Stimulated activated CD8-positive, alpha-beta memory T cell treated with anti-CD3 and anti-CD28 coated beads, Interleukin-15, amount 100 ng/mL, for 24 hours (primary cell): Measurements from ENCODE around the gene PDE6H.

Experiments used
- DNase-seq: peaks from one replicate; pipeline ENCODE4 v3.0.0-alpha.2; 2020; ENCODE audit warnings: low read depth

The PDE6H gene

DNA sequence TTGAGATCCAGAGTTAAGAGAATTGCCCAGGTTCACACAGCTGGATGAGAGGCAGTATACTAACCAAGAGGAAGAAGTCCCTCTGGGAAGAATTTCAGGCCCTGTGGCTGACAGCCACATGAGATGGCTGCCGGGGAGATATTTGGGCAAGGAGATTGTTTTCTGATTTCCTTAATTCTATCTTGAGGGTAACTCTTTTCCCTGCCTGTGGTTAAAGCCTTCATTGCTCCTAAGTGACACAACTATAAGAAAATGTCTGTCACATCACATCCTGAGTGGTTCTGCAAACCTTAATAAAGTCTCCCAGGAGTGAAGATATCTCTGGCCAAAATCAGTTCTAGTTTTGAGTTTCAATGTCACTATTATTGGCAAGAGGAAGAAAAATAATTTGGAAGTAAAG is 21.0 kb upstream of the PDE6H start:
- no peak for DNase-seq

GRCh38 chr12:14952299-14952921 is 20.4 kb upstream of the PDE6H start:
- DNase-seq = no peak

GRCh38 chr12:14953752-14954151 is 19.1 kb upstream of the PDE6H start:
- DNase-seq = no peak

DNA sequence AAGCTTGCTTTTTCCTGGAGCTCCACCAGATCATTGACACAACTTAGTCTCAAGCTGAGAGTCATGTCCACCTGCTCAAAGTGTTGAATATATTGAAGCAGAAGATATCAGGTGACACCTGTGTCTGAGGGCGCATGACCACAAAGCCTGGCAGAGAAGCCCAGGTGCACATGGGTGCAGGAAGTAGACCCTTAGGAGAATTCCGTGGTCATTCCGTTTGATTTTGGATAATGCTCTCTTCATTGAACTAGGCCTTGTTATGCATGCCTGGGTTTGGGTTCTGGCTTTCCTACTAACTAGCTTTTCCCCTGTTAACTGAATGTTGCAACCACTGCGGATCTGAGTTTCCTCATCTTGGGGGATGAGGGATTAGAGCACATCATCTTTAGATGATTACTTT is 18.6 kb upstream of the PDE6H start:
- DNase-seq = no peak

- no peak for DNase-seq
Observed at GRCh38 chr12:14956024-14956891, 16.6 kb upstream of the PDE6H start.

DNA sequence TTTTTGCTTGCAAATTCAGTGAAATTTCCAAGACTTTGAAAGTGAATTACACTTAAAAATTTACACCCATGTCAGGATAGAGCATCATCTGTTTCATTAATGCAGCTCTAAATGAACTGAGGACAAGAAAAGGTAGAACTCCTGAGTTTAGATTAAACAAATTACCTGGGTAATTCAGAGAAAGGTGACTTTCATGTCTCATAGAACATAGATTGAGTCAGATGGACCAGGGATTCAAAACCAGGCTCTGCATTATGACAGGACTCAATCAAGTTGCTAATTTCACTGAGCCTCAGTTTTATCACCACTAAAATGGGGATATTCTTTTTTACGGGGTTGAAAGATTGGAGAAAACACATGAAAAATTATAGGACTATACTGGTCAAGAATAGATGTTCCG is 15.9 kb upstream of the PDE6H start:
- DNase-seq = no peak

DNA sequence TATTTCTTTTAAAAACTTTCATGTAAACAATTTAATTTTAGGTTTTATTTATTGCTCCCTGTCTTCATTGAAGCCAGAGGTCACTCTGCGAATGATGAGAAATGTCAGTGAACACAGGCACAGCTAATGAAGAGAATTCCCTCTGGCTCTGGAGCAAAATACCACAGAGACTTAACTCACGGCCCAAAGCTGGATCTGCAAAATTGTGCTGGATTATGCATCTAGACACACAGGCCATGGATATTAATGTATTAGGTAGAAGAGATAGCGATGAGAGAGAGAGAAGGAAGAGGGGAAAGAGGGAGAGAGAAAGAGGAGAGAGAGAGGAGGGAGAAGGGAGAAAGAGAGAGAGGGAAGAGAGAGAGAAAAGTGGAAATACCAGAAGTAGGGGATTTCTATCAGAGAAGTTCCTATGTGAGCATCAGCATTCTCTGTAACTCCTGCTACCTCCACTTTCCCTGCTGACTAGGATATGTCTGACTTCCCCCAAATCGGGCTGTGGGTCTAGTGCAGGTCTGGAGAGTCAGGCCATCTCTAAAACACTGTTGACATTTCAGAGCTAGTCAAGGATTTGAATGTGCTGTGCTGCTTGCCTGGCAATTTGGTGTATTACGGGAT is 15.2 kb upstream of the PDE6H start:
- no peak for DNase-seq

DNA sequence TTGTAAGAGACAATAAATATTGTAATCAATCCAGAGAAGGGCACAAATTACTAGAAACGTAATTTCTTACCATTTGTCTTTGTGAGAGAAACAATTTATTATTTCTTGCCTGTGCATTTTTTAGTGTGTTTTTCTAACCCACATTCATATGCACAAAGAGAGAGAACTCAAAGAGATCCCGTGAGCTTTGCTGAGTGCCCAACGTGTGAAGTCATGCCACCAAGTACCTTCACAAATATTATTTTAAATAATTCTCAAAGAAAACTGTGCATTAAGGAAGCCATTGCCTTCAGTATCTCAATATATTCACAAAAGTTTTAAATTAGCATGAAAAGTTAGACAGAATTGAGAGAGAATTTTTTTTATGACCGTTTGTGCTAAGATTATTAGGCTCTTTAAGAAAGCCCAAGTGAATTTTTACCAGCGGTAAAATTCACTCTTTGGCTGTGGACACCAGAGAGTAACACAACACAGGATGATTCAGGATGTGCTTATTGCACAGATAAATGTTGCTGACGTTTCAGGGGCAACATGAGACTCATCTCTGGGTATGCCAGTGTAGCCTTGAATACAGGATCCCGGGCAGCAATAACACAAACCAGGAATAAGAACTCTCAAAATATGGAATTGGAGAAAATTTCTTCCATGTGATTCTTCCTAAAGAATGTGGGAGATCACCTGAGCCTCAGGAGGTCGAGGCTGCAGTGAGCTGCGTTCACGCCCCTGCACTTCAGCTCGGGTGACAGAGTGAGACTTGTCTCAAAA is 14.3 kb upstream of the PDE6H start:
- DNase-seq = no peak

GRCh38 chr12:14959126-14959440 is 13.8 kb upstream of the PDE6H start:
- DNase-seq = no peak

DNA sequence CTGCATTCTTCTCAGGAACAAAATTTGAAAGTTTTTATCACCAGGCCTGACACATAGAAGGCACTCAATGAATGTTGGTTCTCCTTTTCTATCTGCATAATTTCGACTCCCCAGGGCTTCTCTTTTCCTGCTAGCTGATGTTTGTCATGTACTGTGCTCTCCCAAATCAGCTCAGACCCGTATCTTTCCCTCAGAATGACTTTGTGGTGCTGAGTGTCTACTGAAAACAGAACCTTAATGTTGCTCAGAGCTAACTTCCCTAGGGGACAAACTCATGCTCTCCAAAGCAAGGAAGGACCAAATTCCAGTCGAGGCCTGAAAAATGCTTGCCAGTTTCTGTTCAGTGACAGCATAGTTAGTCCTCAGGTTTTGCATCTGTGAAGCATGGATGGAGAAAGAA is 13.4 kb upstream of the PDE6H start:
- no peak for DNase-seq

- no peak for DNase-seq
Observed at GRCh38 chr12:14959916-14960496, 12.8 kb upstream of the PDE6H start.

DNA sequence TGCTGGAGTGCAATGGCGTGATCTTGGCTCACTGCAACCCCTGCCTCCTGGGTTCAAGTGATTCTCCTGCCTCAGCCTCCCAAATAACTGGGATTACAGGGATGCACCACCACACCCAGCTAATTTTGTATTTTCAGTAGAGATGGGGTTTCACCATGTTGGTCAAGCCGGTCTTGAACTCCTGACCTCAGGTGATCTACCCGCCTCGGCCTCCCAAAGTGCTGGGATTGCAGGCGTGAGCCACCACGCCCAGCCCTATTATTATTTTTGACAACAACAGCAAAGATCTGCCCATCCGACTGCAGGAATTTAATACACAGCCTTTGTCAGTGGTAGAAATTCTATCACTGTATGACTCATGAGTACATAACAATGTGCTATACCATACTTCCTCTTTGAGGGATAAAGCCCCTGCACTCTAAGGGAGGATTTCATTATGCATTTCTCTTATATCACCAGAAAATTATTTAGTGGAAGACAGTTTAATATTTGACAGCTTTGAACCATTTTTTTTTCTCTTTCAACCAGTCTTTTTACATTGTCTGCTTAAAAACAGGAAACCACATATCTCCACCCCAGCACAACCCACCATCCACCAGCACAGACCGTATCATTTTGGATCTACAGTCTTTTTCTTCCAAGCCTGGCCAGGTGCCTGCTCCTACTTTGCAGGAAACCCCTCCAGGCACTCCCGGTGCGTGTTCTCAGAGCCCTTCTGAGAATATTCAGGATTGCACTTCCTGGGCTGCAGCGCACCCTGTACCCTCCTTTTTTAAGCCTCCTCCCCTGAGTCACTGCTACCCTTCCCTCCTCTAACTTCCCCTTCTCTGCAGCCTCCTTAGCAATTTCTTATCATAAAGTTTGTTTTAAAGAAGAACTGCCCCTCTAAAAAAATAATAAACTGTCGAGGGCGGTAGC is 12.0 kb upstream of the PDE6H start:
- DNase-seq = no peak

DNA sequence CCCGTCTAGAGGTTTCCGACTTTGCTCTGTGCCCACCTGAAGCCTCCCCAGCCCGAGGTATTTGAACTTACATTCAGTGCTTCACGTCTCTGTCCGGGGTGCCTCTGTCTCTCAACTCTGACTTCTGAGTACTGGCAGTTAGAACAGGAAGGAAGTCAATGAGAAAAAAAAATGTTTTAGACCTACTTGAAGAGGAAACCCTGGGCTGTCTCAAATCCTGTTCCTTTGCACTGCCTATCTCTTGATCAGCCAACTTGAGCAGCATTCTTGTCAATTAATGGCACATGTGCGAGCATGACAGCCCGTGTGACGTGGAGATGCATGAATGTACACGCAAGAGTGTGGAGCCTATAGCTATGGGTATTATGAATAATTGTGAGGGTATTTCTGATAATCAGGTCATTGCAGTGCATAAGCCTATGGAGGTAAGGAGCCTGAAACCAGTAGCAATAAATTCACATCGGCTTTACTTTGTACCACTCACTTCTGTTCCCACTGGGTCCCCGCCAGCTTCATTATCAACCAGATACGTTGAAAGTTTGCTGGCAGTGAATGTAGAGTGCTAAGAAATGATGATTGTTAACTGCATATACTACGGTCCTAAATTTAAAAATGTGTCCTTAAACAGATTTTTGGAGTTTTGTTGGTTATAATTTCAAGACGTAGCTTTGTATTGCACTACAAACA is 11.2 kb upstream of the PDE6H start, which contains the start of gene ARHGDIB:
Gene ARHGDIB, minus strand, starts transcription at position 136 of the 687 bp plus-strand sequence. CDS start 10,889 bp downstream, outside the sequence.
- no peak for DNase-seq

DNA sequence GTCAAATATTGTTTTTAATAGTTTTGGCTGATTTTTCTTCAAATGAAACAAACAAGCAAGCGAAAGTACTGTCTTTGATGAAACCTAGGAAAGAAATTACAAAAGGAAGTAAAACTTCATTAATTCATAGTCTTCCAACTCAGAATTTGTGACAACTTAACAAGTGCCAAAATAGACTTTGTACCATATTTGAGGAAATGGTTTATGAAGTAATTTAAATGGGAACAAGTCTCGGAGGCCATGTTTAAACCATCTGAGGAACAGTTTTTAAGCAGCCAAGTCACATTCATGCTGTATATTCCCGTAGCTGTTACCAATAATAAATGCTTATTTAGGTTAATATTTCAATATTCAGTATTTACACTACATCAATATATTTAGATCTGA is 10.7 kb upstream of the PDE6H start:
- no peak for DNase-seq

- no peak for DNase-seq
Observed at GRCh38 chr12:14962797-14963196, 10.0 kb upstream of the PDE6H start.

GRCh38 chr12:14963520-14963919 is 9.3 kb upstream of the PDE6H start:
- DNase-seq = no peak

GRCh38 chr12:14964406-14964805 is 8.4 kb upstream of the PDE6H start:
- DNase-seq = no peak

DNA sequence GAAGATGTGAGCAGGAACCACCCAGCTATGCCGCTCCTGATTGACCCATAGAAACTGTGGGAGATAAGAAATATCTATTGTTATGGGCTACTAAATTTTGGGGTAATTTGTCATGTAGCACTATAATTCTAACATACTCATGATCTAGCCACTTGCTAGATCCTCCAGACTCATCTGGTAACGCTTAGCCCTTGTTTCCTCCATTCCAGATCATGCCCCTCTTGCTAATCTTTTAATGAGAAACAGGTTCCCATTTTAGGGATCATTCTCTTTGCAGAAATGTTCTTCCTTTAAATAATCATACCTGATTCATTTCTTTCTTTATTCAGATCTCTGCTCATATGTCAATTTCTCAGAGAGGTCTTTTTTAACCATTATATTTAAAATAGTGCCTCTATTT is 7.6 kb upstream of the PDE6H start:
- DNase-seq = no peak

GRCh38 chr12:14968478-14968877 is 4.4 kb upstream of the PDE6H start:
- no peak for DNase-seq

GRCh38 chr12:14970473-14970872 is 2.4 kb upstream of the PDE6H start:
- no peak for DNase-seq

DNA sequence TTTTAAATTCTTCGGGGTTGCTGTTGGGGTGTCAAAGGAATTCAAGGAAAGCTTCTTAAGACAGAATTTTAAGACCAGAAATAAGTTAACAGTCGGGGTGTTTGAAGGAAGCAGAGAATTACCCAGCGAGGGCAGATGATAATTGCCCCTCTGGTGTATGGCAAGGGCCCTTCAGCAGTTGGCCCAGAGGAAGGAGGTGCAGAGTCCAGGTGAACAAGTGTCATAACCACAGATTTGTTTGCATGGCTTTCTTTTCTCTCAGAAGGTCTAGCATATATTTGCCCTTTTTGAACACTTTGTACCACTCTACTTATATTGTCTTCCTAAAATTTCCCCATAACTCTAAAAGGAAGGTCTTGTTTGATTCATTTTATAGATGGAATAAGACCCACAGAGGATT is 1.8 kb downstream of the PDE6H start:
- DNase-seq = no peak
